ENCODE data around the gene ADGRA3.

DNA sequence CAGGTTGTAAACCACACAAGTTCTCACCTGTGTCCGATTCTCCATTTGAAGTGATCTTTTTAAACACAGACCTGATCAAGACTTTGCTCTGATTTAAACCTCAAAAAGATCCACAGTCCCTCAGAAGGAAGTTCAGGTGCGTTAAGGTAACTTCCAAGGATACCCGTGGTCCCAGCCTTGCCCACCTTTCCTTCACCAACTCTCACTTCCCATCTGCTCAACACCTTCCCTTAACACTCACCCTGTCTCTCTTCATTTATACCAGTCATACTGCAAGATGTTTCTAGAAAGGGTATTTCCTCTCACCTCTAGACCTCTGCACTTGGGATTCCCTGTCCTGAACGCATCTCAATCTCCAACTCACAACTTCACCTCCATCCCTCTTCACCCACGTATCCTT lies 49.9 kb downstream of the ADGRA3 start:
- TF ChIP-seq NCOA1 (CRISPR knock-in tag; IDR thresholded peaks at IDR 0.05) (no peak), CEBPB (IDR thresholded peaks at IDR 0.05; ENCODE audit: borderline replicate concordance, low read depth, low read length) (no peak), ZNF484 (CRISPR knock-in tag; IDR thresholded peaks at IDR 0.05; ENCODE audit: borderline replicate concordance, low read depth) (no peak), JUNB (CRISPR knock-in tag; IDR thresholded peaks at IDR 0.05; ENCODE audit: borderline replicate concordance) (no peak), KLF13 (CRISPR knock-in tag; IDR thresholded peaks at IDR 0.05) (no peak), ZNF501 (CRISPR knock-in tag; IDR thresholded peaks at IDR 0.05) (no peak)
- TF ChIP-seq, protein P1, sequence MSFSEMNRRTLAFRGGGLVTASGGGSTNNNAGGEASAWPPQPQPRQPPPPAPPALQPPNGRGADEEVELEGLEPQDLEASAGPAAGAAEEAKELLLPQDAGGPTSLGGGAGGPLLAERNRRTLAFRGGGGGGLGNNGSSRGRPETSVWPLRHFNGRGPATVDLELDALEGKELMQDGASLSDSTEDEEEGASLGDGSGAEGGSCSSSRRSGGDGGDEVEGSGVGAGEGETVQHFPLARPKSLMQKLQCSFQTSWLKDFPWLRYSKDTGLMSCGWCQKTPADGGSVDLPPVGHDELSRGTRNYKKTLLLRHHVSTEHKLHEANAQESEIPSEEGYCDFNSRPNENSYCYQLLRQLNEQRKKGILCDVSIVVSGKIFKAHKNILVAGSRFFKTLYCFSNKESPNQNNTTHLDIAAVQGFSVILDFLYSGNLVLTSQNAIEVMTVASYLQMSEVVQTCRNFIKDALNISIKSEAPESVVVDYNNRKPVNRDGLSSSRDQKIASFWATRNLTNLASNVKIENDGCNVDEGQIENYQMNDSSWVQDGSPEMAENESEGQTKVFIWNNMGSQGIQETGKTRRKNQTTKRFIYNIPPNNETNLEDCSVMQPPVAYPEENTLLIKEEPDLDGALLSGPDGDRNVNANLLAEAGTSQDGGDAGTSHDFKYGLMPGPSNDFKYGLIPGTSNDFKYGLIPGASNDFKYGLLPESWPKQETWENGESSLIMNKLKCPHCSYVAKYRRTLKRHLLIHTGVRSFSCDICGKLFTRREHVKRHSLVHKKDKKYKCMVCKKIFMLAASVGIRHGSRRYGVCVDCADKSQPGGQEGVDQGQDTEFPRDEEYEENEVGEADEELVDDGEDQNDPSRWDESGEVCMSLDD (CRISPR knock-in tag; IDR thresholded peaks at IDR 0.05; ENCODE audit: borderline replicate concordance) = no peak
- TF ChIP-seq, protein P2, sequence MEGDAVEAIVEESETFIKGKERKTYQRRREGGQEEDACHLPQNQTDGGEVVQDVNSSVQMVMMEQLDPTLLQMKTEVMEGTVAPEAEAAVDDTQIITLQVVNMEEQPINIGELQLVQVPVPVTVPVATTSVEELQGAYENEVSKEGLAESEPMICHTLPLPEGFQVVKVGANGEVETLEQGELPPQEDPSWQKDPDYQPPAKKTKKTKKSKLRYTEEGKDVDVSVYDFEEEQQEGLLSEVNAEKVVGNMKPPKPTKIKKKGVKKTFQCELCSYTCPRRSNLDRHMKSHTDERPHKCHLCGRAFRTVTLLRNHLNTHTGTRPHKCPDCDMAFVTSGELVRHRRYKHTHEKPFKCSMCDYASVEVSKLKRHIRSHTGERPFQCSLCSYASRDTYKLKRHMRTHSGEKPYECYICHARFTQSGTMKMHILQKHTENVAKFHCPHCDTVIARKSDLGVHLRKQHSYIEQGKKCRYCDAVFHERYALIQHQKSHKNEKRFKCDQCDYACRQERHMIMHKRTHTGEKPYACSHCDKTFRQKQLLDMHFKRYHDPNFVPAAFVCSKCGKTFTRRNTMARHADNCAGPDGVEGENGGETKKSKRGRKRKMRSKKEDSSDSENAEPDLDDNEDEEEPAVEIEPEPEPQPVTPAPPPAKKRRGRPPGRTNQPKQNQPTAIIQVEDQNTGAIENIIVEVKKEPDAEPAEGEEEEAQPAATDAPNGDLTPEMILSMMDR (CRISPR knock-in tag; IDR thresholded peaks at IDR 0.05) = no peak
- TF ChIP-seq, protein P3, sequence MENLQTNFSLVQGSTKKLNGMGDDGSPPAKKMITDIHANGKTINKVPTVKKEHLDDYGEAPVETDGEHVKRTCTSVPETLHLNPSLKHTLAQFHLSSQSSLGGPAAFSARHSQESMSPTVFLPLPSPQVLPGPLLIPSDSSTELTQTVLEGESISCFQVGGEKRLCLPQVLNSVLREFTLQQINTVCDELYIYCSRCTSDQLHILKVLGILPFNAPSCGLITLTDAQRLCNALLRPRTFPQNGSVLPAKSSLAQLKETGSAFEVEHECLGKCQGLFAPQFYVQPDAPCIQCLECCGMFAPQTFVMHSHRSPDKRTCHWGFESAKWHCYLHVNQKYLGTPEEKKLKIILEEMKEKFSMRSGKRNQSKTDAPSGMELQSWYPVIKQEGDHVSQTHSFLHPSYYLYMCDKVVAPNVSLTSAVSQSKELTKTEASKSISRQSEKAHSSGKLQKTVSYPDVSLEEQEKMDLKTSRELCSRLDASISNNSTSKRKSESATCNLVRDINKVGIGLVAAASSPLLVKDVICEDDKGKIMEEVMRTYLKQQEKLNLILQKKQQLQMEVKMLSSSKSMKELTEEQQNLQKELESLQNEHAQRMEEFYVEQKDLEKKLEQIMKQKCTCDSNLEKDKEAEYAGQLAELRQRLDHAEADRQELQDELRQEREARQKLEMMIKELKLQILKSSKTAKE (CRISPR knock-in tag; IDR thresholded peaks at IDR 0.05; ENCODE audit: borderline replicate concordance) = no peak
- TF ChIP-seq, protein P4, sequence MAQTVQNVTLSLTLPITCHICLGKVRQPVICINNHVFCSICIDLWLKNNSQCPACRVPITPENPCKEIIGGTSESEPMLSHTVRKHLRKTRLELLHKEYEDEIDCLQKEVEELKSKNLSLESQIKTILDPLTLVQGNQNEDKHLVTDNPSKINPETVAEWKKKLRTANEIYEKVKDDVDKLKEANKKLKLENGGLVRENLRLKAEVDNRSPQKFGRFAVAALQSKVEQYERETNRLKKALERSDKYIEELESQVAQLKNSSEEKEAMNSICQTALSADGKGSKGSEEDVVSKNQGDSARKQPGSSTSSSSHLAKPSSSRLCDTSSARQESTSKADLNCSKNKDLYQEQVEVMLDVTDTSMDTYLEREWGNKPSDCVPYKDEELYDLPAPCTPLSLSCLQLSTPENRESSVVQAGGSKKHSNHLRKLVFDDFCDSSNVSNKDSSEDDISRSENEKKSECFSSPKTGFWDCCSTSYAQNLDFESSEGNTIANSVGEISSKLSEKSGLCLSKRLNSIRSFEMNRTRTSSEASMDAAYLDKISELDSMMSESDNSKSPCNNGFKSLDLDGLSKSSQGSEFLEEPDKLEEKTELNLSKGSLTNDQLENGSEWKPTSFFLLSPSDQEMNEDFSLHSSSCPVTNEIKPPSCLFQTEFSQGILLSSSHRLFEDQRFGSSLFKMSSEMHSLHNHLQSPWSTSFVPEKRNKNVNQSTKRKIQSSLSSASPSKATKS (CRISPR knock-in tag; IDR thresholded peaks at IDR 0.05) = no peak
- TF ChIP-seq, protein P5, sequence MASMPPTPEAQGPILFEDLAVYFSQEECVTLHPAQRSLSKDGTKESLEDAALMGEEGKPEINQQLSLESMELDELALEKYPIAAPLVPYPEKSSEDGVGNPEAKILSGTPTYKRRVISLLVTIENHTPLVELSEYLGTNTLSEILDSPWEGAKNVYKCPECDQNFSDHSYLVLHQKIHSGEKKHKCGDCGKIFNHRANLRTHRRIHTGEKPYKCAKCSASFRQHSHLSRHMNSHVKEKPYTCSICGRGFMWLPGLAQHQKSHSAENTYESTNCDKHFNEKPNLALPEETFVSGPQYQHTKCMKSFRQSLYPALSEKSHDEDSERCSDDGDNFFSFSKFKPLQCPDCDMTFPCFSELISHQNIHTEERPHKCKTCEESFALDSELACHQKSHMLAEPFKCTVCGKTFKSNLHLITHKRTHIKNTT (CRISPR knock-in tag; IDR thresholded peaks at IDR 0.05) = no peak
- TF ChIP-seq, protein P6, sequence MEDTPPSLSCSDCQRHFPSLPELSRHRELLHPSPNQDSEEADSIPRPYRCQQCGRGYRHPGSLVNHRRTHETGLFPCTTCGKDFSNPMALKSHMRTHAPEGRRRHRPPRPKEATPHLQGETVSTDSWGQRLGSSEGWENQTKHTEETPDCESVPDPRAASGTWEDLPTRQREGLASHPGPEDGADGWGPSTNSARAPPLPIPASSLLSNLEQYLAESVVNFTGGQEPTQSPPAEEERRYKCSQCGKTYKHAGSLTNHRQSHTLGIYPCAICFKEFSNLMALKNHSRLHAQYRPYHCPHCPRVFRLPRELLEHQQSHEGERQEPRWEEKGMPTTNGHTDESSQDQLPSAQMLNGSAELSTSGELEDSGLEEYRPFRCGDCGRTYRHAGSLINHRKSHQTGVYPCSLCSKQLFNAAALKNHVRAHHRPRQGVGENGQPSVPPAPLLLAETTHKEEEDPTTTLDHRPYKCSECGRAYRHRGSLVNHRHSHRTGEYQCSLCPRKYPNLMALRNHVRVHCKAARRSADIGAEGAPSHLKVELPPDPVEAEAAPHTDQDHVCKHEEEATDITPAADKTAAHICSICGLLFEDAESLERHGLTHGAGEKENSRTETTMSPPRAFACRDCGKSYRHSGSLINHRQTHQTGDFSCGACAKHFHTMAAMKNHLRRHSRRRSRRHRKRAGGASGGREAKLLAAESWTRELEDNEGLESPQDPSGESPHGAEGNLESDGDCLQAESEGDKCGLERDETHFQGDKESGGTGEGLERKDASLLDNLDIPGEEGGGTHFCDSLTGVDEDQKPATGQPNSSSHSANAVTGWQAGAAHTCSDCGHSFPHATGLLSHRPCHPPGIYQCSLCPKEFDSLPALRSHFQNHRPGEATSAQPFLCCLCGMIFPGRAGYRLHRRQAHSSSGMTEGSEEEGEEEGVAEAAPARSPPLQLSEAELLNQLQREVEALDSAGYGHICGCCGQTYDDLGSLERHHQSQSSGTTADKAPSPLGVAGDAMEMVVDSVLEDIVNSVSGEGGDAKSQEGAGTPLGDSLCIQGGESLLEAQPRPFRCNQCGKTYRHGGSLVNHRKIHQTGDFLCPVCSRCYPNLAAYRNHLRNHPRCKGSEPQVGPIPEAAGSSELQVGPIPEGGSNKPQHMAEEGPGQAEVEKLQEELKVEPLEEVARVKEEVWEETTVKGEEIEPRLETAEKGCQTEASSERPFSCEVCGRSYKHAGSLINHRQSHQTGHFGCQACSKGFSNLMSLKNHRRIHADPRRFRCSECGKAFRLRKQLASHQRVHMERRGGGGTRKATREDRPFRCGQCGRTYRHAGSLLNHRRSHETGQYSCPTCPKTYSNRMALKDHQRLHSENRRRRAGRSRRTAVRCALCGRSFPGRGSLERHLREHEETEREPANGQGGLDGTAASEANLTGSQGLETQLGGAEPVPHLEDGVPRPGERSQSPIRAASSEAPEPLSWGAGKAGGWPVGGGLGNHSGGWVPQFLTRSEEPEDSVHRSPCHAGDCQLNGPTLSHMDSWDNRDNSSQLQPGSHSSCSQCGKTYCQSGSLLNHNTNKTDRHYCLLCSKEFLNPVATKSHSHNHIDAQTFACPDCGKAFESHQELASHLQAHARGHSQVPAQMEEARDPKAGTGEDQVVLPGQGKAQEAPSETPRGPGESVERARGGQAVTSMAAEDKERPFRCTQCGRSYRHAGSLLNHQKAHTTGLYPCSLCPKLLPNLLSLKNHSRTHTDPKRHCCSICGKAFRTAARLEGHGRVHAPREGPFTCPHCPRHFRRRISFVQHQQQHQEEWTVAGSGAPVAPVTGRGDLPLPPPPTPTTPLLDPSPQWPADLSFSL (CRISPR knock-in tag; IDR thresholded peaks at IDR 0.05) = no peak
- TF ChIP-seq, protein P7, sequence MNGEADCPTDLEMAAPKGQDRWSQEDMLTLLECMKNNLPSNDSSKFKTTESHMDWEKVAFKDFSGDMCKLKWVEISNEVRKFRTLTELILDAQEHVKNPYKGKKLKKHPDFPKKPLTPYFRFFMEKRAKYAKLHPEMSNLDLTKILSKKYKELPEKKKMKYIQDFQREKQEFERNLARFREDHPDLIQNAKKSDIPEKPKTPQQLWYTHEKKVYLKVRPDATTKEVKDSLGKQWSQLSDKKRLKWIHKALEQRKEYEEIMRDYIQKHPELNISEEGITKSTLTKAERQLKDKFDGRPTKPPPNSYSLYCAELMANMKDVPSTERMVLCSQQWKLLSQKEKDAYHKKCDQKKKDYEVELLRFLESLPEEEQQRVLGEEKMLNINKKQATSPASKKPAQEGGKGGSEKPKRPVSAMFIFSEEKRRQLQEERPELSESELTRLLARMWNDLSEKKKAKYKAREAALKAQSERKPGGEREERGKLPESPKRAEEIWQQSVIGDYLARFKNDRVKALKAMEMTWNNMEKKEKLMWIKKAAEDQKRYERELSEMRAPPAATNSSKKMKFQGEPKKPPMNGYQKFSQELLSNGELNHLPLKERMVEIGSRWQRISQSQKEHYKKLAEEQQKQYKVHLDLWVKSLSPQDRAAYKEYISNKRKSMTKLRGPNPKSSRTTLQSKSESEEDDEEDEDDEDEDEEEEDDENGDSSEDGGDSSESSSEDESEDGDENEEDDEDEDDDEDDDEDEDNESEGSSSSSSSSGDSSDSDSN (CRISPR knock-in tag; IDR thresholded peaks at IDR 0.05) = no peak
